ENCODE data around the gene ANKRD33.

ANKRD33 gene

DNA sequence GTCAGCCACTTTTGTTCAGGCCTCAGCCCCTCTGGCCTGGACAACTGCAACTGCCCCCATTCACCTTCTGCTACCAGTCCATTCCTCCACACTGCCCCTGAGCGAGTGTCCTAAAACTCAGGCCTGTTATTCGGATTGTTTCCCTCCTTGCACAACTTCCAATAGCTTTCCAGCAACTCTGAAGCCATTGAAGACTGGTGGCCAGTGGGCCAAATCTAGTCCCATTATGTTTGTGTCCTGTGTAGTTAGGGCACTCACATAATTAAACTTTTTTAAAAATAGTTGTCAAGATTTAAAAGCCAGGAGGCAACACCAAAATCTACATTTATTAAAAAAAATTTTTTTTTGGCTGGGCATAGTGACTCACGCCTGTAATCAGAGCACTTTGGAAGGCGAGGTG is 21.6 kb upstream of the ANKRD33 start:
- no peak for DNase-seq (ENCODE audit: low spot score)
- TF ChIP-seq, protein P1, sequence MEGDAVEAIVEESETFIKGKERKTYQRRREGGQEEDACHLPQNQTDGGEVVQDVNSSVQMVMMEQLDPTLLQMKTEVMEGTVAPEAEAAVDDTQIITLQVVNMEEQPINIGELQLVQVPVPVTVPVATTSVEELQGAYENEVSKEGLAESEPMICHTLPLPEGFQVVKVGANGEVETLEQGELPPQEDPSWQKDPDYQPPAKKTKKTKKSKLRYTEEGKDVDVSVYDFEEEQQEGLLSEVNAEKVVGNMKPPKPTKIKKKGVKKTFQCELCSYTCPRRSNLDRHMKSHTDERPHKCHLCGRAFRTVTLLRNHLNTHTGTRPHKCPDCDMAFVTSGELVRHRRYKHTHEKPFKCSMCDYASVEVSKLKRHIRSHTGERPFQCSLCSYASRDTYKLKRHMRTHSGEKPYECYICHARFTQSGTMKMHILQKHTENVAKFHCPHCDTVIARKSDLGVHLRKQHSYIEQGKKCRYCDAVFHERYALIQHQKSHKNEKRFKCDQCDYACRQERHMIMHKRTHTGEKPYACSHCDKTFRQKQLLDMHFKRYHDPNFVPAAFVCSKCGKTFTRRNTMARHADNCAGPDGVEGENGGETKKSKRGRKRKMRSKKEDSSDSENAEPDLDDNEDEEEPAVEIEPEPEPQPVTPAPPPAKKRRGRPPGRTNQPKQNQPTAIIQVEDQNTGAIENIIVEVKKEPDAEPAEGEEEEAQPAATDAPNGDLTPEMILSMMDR (IDR thresholded peaks at IDR 0.05; ENCODE audit: borderline replicate concordance, control extremely low read depth, extremely low read depth, insufficient read depth, missing control alignments) = no peak
- in situ Hi-C loops (cut with MboI; ENCODE audit: low sequenced_read_pairs, unreplicated experiment) = no loop called here

DNA sequence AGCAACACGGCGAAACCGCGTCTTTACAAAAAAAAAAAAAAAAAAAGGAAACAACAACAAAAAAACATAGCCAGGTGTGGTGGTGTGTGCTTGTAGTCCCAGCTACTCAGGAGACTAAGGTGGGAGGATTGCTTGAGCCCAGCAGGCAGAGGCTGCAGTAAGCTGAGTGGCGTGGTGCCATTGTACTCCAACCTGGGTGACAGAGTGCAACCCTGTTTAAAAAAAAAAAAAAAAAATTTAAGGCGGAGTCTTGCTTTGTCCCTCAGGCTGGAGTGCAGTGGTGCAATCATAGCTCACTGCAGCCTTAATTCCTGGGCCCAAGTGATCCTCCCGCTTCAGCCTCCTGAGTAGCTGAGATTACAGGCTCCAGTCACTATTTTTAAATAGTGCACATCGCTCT is 21.1 kb upstream of the ANKRD33 start:
- no peak for DNase-seq (ENCODE audit: low spot score)
- in situ Hi-C loops (cut with MboI; ENCODE audit: low sequenced_read_pairs, unreplicated experiment) = no loop called here
- TF ChIP-seq, protein P1 (IDR thresholded peaks at IDR 0.05; ENCODE audit: borderline replicate concordance, control extremely low read depth, extremely low read depth, insufficient read depth, missing control alignments) = no peak

DNA sequence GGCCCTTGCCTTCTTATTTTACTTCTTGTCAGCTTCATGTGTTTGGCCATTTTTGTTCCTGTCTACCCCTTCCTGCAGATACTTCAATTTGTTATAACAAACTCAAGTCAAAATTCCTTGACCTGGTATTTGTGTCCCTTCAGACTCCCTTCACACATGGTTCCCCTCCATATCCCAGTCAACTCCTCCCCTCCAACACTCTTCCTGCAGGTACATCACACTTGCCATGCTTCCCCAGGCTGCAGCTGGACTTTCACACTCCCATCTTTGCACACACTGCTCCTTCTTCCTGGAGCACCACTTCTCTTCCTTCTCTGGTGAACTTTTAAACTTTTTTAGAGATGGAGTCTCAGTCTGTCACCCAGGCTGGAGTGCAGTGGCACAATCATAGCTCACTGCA is 20.5 kb upstream of the ANKRD33 start:
- TF ChIP-seq, protein P1 (IDR thresholded peaks at IDR 0.05; ENCODE audit: borderline replicate concordance, control extremely low read depth, extremely low read depth, insufficient read depth, missing control alignments) = no peak
- DNase-seq (ENCODE audit: low spot score) = no peak
- in situ Hi-C loops (cut with MboI; ENCODE audit: low sequenced_read_pairs, unreplicated experiment) = no loop called here

DNA sequence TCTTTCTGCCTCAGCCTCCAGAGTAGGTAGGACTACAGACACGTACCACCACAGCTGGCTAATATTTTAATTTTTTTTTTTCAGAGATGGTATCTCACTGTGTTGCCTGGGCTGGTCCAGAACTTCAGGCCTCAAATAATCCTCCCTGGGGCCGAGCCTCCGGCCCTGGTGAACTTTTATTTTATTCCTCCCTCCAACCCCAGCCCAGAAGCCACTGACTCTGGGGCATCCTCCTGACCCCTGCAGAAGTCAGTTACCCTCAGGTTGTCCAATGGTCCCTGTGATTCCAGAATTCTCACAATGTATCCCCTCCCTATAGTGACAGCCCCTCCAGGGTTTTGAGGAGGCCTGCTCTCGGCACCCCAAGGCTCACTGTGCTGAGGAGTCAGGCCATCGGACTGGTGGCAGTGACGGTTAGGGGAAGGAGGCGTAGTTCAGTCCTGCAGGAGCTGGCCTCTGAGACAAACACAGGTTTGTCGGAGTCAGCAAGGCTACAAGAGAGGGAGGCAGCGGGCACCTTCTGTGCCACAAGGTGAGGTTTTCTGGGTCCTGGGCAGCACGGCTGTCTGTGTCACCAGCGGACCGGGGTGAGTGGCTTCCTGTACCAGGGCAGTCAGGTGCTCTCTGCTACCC is 20.0 kb upstream of the ANKRD33 start:
- in situ Hi-C loops (cut with MboI; ENCODE audit: low sequenced_read_pairs, unreplicated experiment) = no loop called here
- TF ChIP-seq, protein P1 (IDR thresholded peaks at IDR 0.05; ENCODE audit: borderline replicate concordance, control extremely low read depth, extremely low read depth, insufficient read depth, missing control alignments) = no peak
- no peak for DNase-seq (ENCODE audit: low spot score)

DNA sequence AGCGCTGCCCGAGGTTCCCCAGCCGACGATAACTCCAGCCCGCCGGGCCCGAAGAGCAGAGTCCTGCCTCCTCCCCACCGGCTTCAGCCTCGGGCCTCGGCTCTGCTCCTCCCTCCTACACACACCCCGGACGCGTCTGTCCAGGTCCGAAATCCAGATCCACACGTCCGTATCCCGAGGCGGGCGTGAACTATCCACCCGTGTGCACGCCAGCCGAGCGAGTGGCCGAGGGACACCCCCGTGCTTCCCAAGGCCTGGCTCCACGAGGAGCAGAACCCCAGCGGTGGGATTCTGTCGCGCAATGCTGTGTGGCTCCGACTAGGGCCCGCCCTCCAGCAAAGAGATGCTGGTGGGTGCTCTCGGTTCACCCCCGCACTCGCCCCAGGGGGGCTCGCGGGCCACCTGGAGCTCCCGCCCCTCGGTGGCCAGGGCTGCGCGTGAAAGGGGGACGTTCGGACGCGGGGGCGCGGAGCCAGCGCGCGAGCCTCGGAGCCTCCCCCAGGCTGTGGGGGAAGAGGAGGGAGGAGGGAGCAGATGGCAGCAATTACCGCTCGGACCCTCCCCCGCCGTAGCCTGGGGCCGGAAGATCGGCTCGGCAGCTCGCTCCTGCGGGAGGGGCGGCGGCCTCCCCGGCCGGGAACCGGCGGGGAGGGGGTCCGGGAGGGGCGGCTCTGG is 18.9 kb upstream of the ANKRD33 start:
- in situ Hi-C loops (cut with MboI; ENCODE audit: low sequenced_read_pairs, unreplicated experiment) = no loop called here
- peak; percentile 37 for DNase-seq (ENCODE audit: low spot score)
- TF ChIP-seq, protein P1 (IDR thresholded peaks at IDR 0.05; ENCODE audit: borderline replicate concordance, control extremely low read depth, extremely low read depth, insufficient read depth, missing control alignments) = no peak

DNA sequence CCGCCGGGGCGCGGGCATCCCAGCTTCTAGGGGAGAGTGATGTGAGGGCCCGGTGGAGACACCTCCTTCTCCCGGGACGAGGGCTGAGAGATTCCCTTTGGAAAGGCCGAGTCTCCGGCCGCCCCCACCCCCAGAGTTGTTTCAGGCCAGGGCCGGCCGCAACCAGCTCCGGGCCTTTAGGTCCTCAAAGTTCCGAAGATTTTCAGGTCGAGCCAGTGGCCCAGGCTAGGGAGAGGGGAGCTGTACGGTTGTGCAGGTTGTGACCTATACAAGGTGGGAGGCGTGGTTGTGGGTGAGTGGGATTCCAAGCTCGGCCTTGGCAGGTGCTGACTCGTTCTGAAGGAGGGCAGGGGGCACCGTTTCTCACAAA is 18.4 kb upstream of the ANKRD33 start:
- TF ChIP-seq, protein P1 (IDR thresholded peaks at IDR 0.05; ENCODE audit: borderline replicate concordance, control extremely low read depth, extremely low read depth, insufficient read depth, missing control alignments) = no peak
- no peak for DNase-seq (ENCODE audit: low spot score)
- in situ Hi-C loops (cut with MboI; ENCODE audit: low sequenced_read_pairs, unreplicated experiment) = no loop called here

Measured in GM13976 (cell line).